Transverse colon (tissue), 4 donors: Measurements from ENCODE around the gene STK32A. TPM values are rescaled to one million over a fixed set of nuclear protein-coding genes. Genes with fewer than 3 reads are reported as not detected.

Source experiments
- DNase-seq: peaks from one replicate; pipeline ENCODE4 v3.0.0-alpha.2; 2019
- H3K27ac ChIP-seq, 4 donors: fragments of 200-600 bp; sonication (generic); 2 replicates each; pipeline ENCODE4 v1.5.1; 2016 to 2018; ENCODE audit warnings: inconsistent platforms in 4 of 4
- H3K27me3 ChIP-seq: fragments of 200-600 bp; sonication (generic); 2 replicates; pipeline ENCODE4 v1.5.1; 2017; ENCODE audit warnings: inconsistent platforms
- H3K36me3 ChIP-seq, 4 donors: fragments of 200-600 bp; sonication (generic); 2 replicates each; pipeline ENCODE4 v1.5.1; 2017 to 2019; ENCODE audit warnings: inconsistent platforms in 4 of 4
- H3K4me1 ChIP-seq, 4 donors: fragments of 200-600 bp; sonication (generic); 2 replicates each; pipeline ENCODE4 v1.5.1; 2017 to 2020; ENCODE audit warnings: inconsistent platforms in 4 of 4
- H3K4me3 ChIP-seq, 4 donors: fragments of 200-600 bp; sonication (generic); 1 replicate in 1 of 4; 2 replicates in 3 of 4; pipeline versions ENCODE4 v1.5.1 to v1.6.1; 2017 to 2019; ENCODE audit warnings: inconsistent platforms in 4 of 4
- H3K9me3 ChIP-seq, 2 donors: fragments of 200-600 bp; sonication (generic); 2 replicates each; pipeline ENCODE4 v1.5.1; 2017 to 2019; ENCODE audit warnings: inconsistent platforms in 2 of 2
- CTCF ChIP-seq, 5 experiments: fragments of 200-600 bp in 3 of 5; fragments of 450-650 bp in 2 of 5; sonication (generic) in 3 of 5; IDR thresholded peaks; 1 replicate in 2 of 5; 2 replicates in 3 of 5; pipeline ENCODE4 v1.5.1; 2016 to 2017; ENCODE audit warnings: antibody characterized with exemption in 5 of 5, inconsistent platforms in 3 of 5, mild to moderate bottlenecking in 2 of 5, moderate library complexity in 1 of 5
- EP300 ChIP-seq: sonication (generic); formaldehyde crosslinking; IDR thresholded peaks from one replicate; pipeline ENCODE4 v1.6.1; 2017; ENCODE audit warnings: antibody characterized with exemption, low read depth
- POLR2A ChIP-seq: fragments of 450-650 bp; IDR thresholded peaks from one replicate; pipeline ENCODE4 v1.6.1; 2016; ENCODE audit warnings: antibody characterized with exemption, mild to moderate bottlenecking, moderate library complexity
- POLR2AphosphoS5 ChIP-seq, 3 donors: sonication (generic); formaldehyde crosslinking; IDR thresholded peaks; one replicate each; pipeline ENCODE4 v1.6.1; 2016; ENCODE audit warnings: antibody characterized with exemption in 3 of 3
- WGBS, 2 donors: methylation state at CpG; one replicate each; pipeline ENCODE4 v1.1.5; 2018; ENCODE audit warnings: low coverage in 1 of 2; 5-methylcytosine and 5-hydroxymethylcytosine counted together
- in situ Hi-C, 4 donors: fragments of 200-750 bp; cut with MboI; loops; one replicate each; pipeline versions ENCODE4 v1.15.0 to v1.15.1; 2017; ENCODE audit warnings: low sequenced_read_pairs in 3 of 4, low pct_ligation_motif_present in 1 of 4, low pct_unique_long_range_greater_than_20kb in 1 of 4
- intact Hi-C: fragments of 100-400 bp; cut with DNase I; formaldehyde crosslinking; loops from one replicate; pipeline ENCODE4 v1.15.1; 2023; ENCODE audit warnings: low total_unique reads
- total RNA-seq, 4 donors: library from RNA; depleted of rRNA; stranded (reverse); fragments of >200 nt; gene quantifications; one replicate each; pipeline ENCODE4 v1.1.0, GENCODE V29; 2016

The STK32A gene
- total RNA-seq, 4 donors from 2014 or later = 1.4 to 1.6 TPM; not detected in 2

DNA sequence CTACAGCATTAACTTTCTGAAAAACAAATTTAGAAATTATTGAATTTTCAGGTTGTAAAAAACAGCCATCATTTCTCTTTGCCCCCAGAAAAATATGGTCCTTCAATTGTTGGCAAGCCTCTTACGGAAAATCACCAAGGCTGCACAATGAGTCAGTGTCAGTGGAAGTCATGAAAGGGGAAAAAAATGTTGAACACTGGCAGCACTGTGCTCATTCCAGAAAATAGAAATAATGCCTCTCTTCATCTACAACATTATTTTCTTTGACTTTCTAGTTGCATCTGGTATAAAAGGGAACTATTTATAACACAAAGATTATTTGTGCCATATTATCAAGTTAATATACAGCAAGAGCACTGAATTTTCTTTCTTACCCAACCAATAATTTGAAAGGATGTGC, 26.7 kb upstream of the STK32A start:
- no peaks in the 10 kb centered on the region for H3K27me3 ChIP-seq
- no peaks in the 10 kb centered on the region for H3K36me3 ChIP-seq
- TF ChIP-seq EP300 (no peak), CTCF (IDR thresholded peaks at IDR 0.05) (no peak), POLR2AphosphoS5 (IDR thresholded peaks at IDR 0.05) (no peak), POLR2A (no peak)
- DNase-seq = no peak
- intact Hi-C loops (no loop called here), in situ Hi-C loops (no loop called here)
- WGBS, 2 donors = 20 to 71% methylated on average over 1 of the region's 1 CpG
- no peak overlapping the region for H3K4me3 ChIP-seq
- H3K27ac ChIP-seq = no peak overlapping the region
- no peaks in the 10 kb centered on the region for H3K9me3 ChIP-seq
- H3K4me1 ChIP-seq = no peaks in the 10 kb centered on the region

DNA sequence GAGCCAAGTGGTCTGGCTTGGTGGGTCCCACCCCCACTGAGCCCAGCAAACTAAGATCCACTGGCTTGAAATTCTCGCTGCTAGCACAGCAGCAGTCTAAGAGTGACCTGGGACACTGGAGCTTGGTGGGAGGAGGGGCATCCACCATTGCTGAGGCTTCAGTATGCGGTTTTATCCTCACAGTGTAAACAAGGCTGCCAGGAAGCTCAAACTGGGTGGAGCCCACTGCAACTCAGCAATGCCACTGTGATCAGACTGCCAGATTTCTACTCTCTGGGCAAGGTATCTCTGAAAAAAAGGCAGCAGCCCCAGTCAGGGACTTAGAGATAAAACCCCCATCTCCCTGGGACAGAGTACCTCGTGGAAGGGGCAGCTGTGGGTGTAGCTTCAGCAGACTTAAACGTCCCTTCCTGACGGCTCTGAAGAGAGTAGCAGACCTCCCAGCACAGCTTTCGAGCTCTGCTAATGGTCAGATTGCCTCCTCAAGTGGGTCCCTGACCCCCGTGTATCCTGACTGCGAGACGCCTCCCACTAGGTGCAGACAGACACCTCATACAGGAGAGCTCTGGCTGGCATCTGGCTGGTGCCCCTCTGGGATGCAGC, 18.2 kb upstream of the STK32A start:
- Histone ChIP-seq H3K36me3 (no peaks in the 10 kb centered on the region), H3K9me3 (no peaks in the 10 kb centered on the region), H3K4me1 (no peaks in the 10 kb centered on the region), H3K4me3 (no peak overlapping the region), H3K27ac (no peak overlapping the region), H3K27me3 (no peaks in the 10 kb centered on the region)
- intact Hi-C loops (no loop called here), in situ Hi-C loops (no loop called here)
- 40% methylated on average over 8 of the region's 9 CpGs; no CpG with 5 or more reads in 1 of the 2 donors for WGBS, 2 donors
- no peak for DNase-seq
- TF ChIP-seq POLR2AphosphoS5 (IDR thresholded peaks at IDR 0.05) = no peak
- TF ChIP-seq POLR2A = no peak
- no peak for TF ChIP-seq CTCF (IDR thresholded peaks at IDR 0.05)

DNA sequence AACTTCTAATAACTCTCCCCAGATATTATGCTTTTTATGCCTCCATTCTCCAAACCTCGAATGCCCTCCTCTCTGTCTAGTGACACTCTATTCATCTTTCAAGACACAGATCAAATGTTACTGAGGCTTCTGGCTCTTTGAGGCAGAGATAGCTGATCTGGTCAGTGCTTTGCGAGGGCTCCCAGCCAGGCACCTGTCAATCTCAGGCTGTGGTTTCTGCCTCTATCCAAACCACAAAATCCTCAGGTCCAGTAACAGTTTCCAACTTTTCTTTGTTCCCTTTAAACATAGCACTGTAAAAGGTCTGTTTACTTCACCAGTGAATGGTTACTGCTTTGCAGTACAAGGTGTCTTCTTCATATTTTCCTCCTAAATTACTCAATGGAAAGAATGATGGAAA, 11.5 kb upstream of the STK32A start:
- Histone ChIP-seq H3K27me3 (no peaks in the 10 kb centered on the region), H3K27ac (no peak overlapping the region), H3K4me3 (no peak overlapping the region), H3K4me1 (no peaks in the 10 kb centered on the region), H3K9me3 (no peaks in the 10 kb centered on the region), H3K36me3 (no peaks in the 10 kb centered on the region)
- no peak for DNase-seq
- TF ChIP-seq CTCF (IDR thresholded peaks at IDR 0.05) = no peak
- WGBS, 2 donors = 29 to 40% methylated on average over 1 to 2 of the region's 2 CpGs
- intact Hi-C loops (loop anchor here (10.0 kb wide), 1 partner anchor 171 kb away; no protein-coding TSS in a partner anchor), in situ Hi-C loops (loop anchor here (10.0 kb wide), 3 partner anchors 151 to 351 kb away; no protein-coding TSS in a partner anchor)

DNA sequence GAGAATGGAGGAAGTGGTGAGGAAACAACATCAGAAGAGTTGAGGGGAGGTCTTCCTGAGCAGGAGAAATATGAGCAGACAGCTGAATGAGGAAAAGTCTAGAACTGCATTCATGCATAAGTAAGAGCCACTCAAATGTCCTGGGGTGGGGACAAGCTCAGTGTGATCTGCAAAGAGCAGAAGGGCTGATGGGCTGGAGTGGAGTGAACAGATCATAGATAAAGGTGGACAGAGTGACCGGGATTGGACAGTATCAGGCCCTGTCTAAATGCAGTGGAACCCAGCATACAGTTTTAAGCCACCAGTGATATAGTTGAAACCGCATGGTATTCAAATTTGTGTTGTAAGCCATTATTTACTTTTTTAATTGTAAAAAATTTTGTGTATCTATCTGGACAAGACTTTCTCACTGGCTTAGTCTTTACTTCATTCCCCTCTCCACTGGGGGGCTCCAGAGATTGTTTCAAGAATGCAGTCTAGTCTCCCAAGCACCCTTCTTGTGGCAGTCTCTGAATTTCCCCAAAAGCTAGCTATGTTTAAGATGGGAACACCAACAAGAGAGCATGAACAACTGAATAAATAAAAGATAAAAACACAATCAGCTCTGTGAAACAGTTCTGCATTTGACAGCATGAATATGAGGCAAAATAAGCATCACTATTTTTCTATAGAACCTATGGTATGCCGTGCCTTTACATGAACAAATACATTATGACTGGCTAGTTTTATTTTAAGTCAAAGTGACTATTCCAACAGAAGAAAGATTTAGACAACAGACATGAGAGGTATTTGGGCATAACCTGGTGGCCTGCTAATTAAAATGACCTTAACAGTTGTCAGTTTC, 10.7 kb upstream of the STK32A start:
- intact Hi-C loops = loop anchor here (10.0 kb wide), 1 partner anchor 171 kb away; no protein-coding TSS in a partner anchor
- 68 to 71% methylated on average over 3 of the region's 3 CpGs for WGBS, 2 donors

More for the DNA sequence above, 10.7 kb upstream of the STK32A start:
- H3K4me1 ChIP-seq = no peaks in the 10 kb centered on the region
- no peaks in the 10 kb centered on the region for H3K9me3 ChIP-seq
- H3K4me3 ChIP-seq = no peak overlapping the region
- in situ Hi-C loops = loop anchor here (10.0 kb wide), 3 partner anchors 151 to 351 kb away; no protein-coding TSS in a partner anchor
- peak; percentile 16 for DNase-seq
- TF ChIP-seq POLR2A = no peak
- peak; percentile 55 to 64 (median 58) for TF ChIP-seq CTCF (IDR thresholded peaks at IDR 0.05)
- TF ChIP-seq EP300 = no peak
- no peaks in the 10 kb centered on the region for H3K27me3 ChIP-seq
- no peak overlapping the region for H3K27ac ChIP-seq
- H3K36me3 ChIP-seq = no peaks in the 10 kb centered on the region
